A673 (cell line): ENCODE results near the gene CCDC170.

Experiments used
- CTCF ChIP-seq: fragments of 300-800, 200-600 bp; sonication (generic); conservative IDR thresholded peaks from 2 replicates; pipeline ENCODE4 v1.5.1; 2017; ENCODE audit warnings: low read depth, mild to moderate bottlenecking, antibody characterized with exemption, low read length, moderate library complexity, mixed read lengths
- EZH2 ChIP-seq: fragments of 200-600 bp; sonication (generic); IDR thresholded peaks from 2 replicates; pipeline ENCODE4 v1.6.1; 2017; ENCODE audit warnings: borderline replicate concordance, low read depth, mild to moderate bottlenecking, mixed read lengths, antibody characterized with exemption, low read length; ENCODE audit not compliant: poor library complexity, severe bottlenecking

GRCh38 chr6:151494235-151494935 is 568 bp downstream of the CCDC170 start:
- TF ChIP-seq CTCF = no peak
- no peak for TF ChIP-seq EZH2
